ENCODE measurements around the gene UNC80.

UNC80 gene

DNA sequence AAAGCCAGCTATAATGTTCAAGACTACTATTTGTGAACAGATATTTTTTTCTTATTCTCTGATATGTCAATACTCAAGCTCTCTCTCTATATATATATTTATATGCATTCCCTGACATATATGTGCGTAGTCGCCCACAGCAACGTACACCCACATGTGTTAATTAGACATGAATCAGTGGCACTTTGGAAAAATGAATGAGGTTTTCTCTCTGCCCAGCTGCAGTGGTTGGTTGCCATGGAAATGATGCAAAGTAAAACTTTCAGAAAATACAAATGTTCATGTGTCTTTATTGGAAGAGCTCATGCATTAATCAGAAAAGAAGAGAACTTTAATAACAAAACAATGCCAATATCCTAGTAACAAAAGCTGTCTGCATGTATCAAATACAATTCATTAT lies 34.7 kb downstream of the UNC80 start:
- DNase-seq (ENCODE audit: extremely low spot score, insufficient read length, low read depth) (no peak), FAIRE-seq (no peak)

DNA sequence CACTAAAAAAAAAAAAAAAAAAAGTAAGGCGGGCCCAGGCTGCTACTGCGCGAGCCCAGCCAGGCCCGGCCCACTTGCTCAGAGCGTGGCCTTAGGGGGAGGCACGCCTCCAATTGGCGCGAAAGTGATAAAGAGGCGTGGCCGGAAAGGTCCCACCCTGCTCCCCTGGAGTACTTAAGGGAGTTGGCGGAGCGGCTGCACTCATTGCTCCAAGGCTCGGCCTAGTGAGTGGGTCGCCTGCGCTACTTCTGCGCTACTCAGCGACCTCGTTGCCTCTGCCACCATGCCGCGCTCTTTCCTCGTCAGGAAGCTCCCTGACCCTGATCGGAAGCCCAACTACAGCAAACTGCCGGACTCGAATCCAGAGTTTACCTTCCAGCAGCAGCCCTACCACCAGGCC lies 36.9 kb downstream of the UNC80 start:
- DNase-seq (ENCODE audit: extremely low spot score, insufficient read length, low read depth) (no peak), FAIRE-seq (no peak)

DNA sequence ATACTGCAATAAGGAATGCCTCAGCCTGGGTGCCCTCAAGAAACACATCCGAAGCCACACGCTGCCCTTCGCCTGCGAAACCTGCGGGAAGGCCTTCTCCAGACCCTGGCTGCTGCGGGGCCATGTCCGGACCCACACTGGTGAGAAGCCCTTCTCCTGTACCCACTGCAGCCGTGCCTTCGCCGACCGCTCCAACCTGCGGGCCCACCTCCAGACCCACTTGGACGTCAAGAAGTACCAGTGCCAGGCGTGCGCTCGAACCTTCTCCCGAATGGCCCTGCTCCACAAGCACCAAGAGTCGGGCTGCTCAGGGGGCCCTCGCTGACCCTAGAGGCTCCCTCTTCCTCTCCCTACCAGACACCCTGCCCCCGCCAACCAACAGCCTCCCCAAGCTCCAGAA lies 37.6 kb downstream of the UNC80 start:
- FAIRE-seq = no peak
- DNase-seq (ENCODE audit: extremely low spot score, insufficient read length, low read depth) = no peak

- FAIRE-seq = no peak
These were observed 46.2 kb downstream of the UNC80 start for GRCh38 chr2:209817844-209818271.

GRCh38 chr2:209818939-209819338 lies 47.3 kb downstream of the UNC80 start:
- no peak for FAIRE-seq

More at GRCh38 chr2:209817844-209818271, 46.2 kb downstream of the UNC80 start:
- no peak for DNase-seq (ENCODE audit: extremely low spot score, insufficient read length, low read depth)

DNA sequence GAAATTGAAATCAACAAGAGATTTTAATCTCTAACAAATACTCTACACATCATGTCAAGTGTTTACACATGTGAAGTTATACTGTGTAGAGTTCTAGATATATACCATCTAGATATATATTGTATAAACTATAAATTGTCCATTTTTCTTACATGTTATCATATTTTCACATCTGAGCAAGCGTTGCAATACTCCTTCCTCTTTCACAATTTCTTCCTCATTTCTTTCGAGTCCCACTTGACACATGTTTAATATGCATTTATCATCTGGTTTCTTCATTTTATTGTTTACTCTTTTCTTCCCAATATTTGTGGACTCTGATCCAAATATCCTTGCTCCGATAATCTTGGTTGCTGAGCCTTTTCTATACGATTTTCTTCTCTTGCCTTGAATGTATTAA lies 50.2 kb downstream of the UNC80 start:
- no peak for DNase-seq (ENCODE audit: extremely low spot score, insufficient read length, low read depth)
- no peak for FAIRE-seq

More at GRCh38 chr2:209818939-209819338, 47.3 kb downstream of the UNC80 start:
- no peak for DNase-seq (ENCODE audit: extremely low spot score, insufficient read length, low read depth)

GRCh38 chr2:209823484-209823883 lies 51.9 kb downstream of the UNC80 start:
- DNase-seq (ENCODE audit: extremely low spot score, insufficient read length, low read depth) = no peak
- no peak for FAIRE-seq

- DNase-seq (ENCODE audit: extremely low spot score, insufficient read length, low read depth) = no peak
- FAIRE-seq = no peak
These were observed 52.8 kb downstream of the UNC80 start for GRCh38 chr2:209824391-209824790.

DNA sequence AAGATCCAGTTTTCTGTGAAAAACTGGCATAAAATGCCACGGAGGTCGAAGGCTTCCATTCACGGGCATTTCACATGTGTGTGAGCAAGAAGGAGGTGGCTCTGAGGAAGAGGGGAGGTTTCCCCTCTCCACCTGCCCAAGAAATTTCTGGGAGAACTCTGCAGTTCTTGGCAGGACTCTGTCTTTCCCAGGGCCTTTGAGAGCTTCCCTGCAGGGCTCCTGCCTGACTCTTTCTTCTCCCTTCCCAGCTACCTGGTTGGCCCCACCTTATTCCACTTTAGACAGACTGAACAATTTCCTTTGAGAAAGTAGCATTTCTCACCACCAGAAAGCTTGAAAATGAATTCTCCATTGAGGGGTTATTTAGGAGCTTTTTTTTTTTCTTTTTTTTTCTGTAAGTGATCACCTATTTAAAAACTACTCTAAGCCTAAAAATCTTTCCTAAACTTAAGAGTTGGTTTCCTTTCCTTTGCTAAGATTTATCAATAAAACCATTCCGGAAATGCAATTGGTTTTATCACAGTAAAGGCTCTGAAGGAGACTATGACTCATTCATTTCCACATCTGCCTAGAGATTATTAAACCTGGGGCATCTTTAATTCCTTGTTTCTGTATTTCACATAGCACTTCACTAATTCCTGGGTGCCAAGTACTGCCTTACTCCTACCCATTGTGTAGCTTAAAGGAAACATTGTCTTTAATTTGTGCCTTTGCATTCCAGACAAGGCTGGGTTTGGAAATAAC lies 59.3 kb downstream of the UNC80 start:
- no peak for DNase-seq (ENCODE audit: extremely low spot score, insufficient read length, low read depth)
- FAIRE-seq = no peak

DNA sequence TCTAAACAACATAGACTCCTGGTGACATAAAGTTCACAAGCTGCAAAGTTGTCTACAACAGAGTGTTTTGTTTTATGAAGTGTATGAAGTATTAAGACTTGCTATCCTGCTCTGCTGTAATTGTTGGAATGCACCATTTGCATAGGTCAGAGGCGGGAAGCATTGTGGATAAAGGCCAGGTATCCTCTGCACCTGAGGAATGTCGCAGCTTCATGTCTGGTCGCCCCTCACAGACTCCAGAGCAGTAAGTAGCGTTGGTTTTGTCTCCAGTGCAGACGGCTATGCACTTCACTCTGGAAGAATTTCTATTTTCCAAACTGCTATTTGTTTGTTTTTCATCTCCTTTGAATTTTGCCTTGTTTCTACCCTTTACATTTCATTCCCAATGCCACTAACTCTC lies 63.1 kb downstream of the UNC80 start:
- DNase-seq (ENCODE audit: extremely low spot score, insufficient read length, low read depth) (no peak), FAIRE-seq (no peak)

GRCh38 chr2:209840434-209840833 lies 68.8 kb downstream of the UNC80 start:
- FAIRE-seq (no peak), DNase-seq (ENCODE audit: extremely low spot score, insufficient read length, low read depth) (no peak)

DNA sequence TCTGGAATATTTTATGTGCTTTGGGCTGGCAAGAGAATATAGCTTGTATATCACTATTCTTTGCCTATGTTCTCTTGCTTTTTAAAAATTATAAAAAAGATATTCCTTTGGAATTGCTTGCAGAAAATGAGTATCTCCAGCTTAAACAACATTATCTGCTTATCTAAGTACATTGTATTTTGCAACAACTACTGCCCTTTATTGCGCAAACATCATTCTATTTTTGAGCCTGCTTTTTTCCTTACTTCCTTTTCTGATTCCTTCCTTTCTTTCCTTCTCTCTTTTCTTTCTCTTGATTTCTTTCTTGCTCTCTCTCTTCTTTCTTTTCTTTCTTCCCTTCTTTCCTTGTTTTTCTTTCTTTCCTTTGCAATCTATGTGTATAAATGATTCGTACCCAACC lies 74.0 kb downstream of the UNC80 start:
- no peak for DNase-seq (ENCODE audit: extremely low spot score, insufficient read length, low read depth)
- no peak for FAIRE-seq

- FAIRE-seq (no peak), DNase-seq (ENCODE audit: extremely low spot score, insufficient read length, low read depth) (no peak)
These were observed 93.2 kb downstream of the UNC80 start for GRCh38 chr2:209864716-209865295.

GRCh38 chr2:209868271-209868994 lies 96.8 kb downstream of the UNC80 start:
- FAIRE-seq = no peak

GRCh38 chr2:209870067-209870466 lies 98.4 kb downstream of the UNC80 start:
- no peak for DNase-seq (ENCODE audit: extremely low spot score, insufficient read length, low read depth)
- FAIRE-seq = no peak

More at GRCh38 chr2:209868271-209868994, 96.8 kb downstream of the UNC80 start:
- DNase-seq (ENCODE audit: extremely low spot score, insufficient read length, low read depth) = no peak

- no peak for FAIRE-seq
- DNase-seq (ENCODE audit: extremely low spot score, insufficient read length, low read depth) = no peak
These were observed 101.0 kb downstream of the UNC80 start for GRCh38 chr2:209872675-209873074.

GRCh38 chr2:209875270-209875669 lies 103.6 kb downstream of the UNC80 start:
- no peak for FAIRE-seq
- DNase-seq (ENCODE audit: extremely low spot score, insufficient read length, low read depth) = no peak

- DNase-seq (ENCODE audit: extremely low spot score, insufficient read length, low read depth) (no peak), FAIRE-seq (no peak)
These were observed 104.6 kb downstream of the UNC80 start for GRCh38 chr2:209876211-209876610.

- DNase-seq (ENCODE audit: extremely low spot score, insufficient read length, low read depth) (no peak), FAIRE-seq (no peak)
These were observed 107.1 kb downstream of the UNC80 start for GRCh38 chr2:209878701-209879100.

DNA sequence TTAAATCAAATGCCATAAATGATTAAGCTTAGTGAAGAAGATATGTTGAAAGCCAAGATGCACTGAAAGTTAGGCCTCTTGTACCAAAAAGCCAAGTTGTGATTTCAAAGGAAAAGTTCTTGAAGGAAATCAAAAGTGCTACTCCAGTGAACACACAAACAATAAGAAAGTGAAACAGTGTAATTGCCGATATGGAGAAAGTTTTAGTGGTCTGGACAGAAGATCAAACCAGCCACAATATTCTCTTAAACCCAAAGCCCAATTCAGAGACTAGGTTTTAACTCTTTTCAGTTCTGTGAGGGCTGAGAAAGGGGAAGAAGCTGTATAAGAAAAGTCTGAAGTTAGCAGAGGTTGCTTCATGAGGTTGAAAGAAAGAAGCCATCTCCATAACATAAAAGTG lies 129.0 kb downstream of the UNC80 start:
- FAIRE-seq (no peak), DNase-seq (ENCODE audit: extremely low spot score, insufficient read length, low read depth) (no peak)

- FAIRE-seq (no peak), DNase-seq (ENCODE audit: extremely low spot score, insufficient read length, low read depth) (no peak)
These were observed 129.5 kb downstream of the UNC80 start for GRCh38 chr2:209901172-209901571.
